Left ventricle myocardium superior (tissue), 1 donor: ENCODE data around the gene CACNA1D. TPM values are rescaled to one million over a fixed set of nuclear protein-coding genes. Genes with fewer than 3 reads are reported as not detected.
"Not testable (repeated sequence)": the region's sequence is repeated elsewhere in the genome, so short reads cannot be mapped to it uniquely, and the experiment has no call there.

Source experiments
- ATAC-seq: fragments of 200-7000 bp; cut with Tn5 transposase; one replicate; pipeline ENCODE4 v1.9.1; 2020; ENCODE audit warnings: mild to moderate bottlenecking, moderate library complexity
- DNase-seq: peaks from one replicate; pipeline ENCODE4 v3.0.0-alpha.2; 2020
- intact Hi-C: fragments of 100-400 bp; cut with micrococcal nuclease; formaldehyde crosslinking; loops from one replicate; pipeline ENCODE4 v1.11.0; 2022
- total RNA-seq: library from RNA; stranded (reverse); fragmentation: NEBNext Ultra II Directional; extraction: Animal tissue kit (Norgen Biotek cat#: 25700); gene quantifications from one replicate; pipeline ENCODE4 v1.2.1, GENCODE V29; 2021
- donor health status: DM: no; HTN: yes; CAD: no; lungs with severe emphysema.

Gene CACNA1D
- total RNA-seq, 1 donor from 2014 or later = 1.0 TPM

GRCh38 chr3:53633197-53633787 lies 138.9 kb downstream of the CACNA1D start:
- intact Hi-C loops = no loop called here
- DNase-seq = no peak
- ATAC-seq = no peak

GRCh38 chr3:53635041-53635440 lies 140.6 kb downstream of the CACNA1D start:
- DNase-seq = no peak
- intact Hi-C loops = no loop called here
- ATAC-seq = no peak

- ATAC-seq, intact Hi-C loops: not testable (repeated sequence)
Observed at GRCh38 chr3:53638806-53639205, 144.4 kb downstream of the CACNA1D start.

GRCh38 chr3:53641397-53641796 lies 147.0 kb downstream of the CACNA1D start:
- intact Hi-C loops = no loop called here
- no peak for DNase-seq

More at GRCh38 chr3:53638806-53639205, 144.4 kb downstream of the CACNA1D start:
- not testable (repeated sequence) for DNase-seq

GRCh38 chr3:53642211-53642610 lies 147.8 kb downstream of the CACNA1D start:
- DNase-seq (no peak), ATAC-seq (no peak)
- intact Hi-C loops = no loop called here

More at GRCh38 chr3:53641397-53641796, 147.0 kb downstream of the CACNA1D start:
- ATAC-seq = no peak

- ATAC-seq (no peak), DNase-seq (no peak)
- intact Hi-C loops = no loop called here
Observed at GRCh38 chr3:53643757-53644156, 149.3 kb downstream of the CACNA1D start.

- DNase-seq = no peak
- no peak for ATAC-seq
- intact Hi-C loops = no loop called here
Observed at GRCh38 chr3:53645754-53646153, 151.3 kb downstream of the CACNA1D start.

GRCh38 chr3:53646723-53647122 lies 152.3 kb downstream of the CACNA1D start:
- ATAC-seq (no peak), DNase-seq (no peak)
- intact Hi-C loops = no loop called here

GRCh38 chr3:53649816-53650215 lies 155.4 kb downstream of the CACNA1D start:
- ATAC-seq = no peak
- intact Hi-C loops = no loop called here
- no peak for DNase-seq

GRCh38 chr3:53650424-53650823 lies 156.0 kb downstream of the CACNA1D start:
- DNase-seq (no peak), ATAC-seq (no peak)
- intact Hi-C loops = no loop called here

- ATAC-seq (no peak), DNase-seq (no peak)
- intact Hi-C loops = no loop called here
Observed at GRCh38 chr3:53650928-53651661, 156.7 kb downstream of the CACNA1D start.

GRCh38 chr3:53651927-53652326 lies 157.5 kb downstream of the CACNA1D start:
- ATAC-seq = no peak
- no peak for DNase-seq
- intact Hi-C loops = no loop called here

GRCh38 chr3:53657651-53658050 lies 163.2 kb downstream of the CACNA1D start:
- DNase-seq = no peak
- intact Hi-C loops = no loop called here
- no peak for ATAC-seq

GRCh38 chr3:53658613-53659193 lies 164.3 kb downstream of the CACNA1D start:
- ATAC-seq (no peak), DNase-seq (no peak)
- intact Hi-C loops = no loop called here

- ATAC-seq (no peak), DNase-seq (no peak)
- intact Hi-C loops = no loop called here
Observed at GRCh38 chr3:53659996-53660395, 165.6 kb downstream of the CACNA1D start.

GRCh38 chr3:53661480-53661879 lies 167.1 kb downstream of the CACNA1D start:
- DNase-seq = no peak
- intact Hi-C loops = no loop called here
- ATAC-seq = no peak

- DNase-seq, ATAC-seq, intact Hi-C loops: not testable (repeated sequence)
Observed at GRCh38 chr3:53664812-53665211, 170.4 kb downstream of the CACNA1D start.

- intact Hi-C loops = no loop called here
- no peak for DNase-seq
- no peak for ATAC-seq
Observed at GRCh38 chr3:53665608-53666425, 171.4 kb downstream of the CACNA1D start.

GRCh38 chr3:53668872-53669271 lies 174.5 kb downstream of the CACNA1D start:
- DNase-seq = no peak
- ATAC-seq = no peak
- intact Hi-C loops = no loop called here

- ATAC-seq (no peak), DNase-seq (no peak)
- intact Hi-C loops = no loop called here
Observed at GRCh38 chr3:53670721-53671120, 176.3 kb downstream of the CACNA1D start.
